HepG2 (cell line): ENCODE results near the gene APBB1. TPM values are rescaled to one million over a fixed set of nuclear protein-coding genes. Genes with fewer than 3 reads are reported as not detected.

Experiments used
- GZF1 ChIP-seq: sonication (generic); formaldehyde crosslinking; IDR thresholded peaks from 2 replicates; pipeline ENCODE4 v1.5.1; 2020; ENCODE audit warnings: mild to moderate bottlenecking, missing genetic modification reagents
- MTA1 ChIP-seq: sonication (generic); formaldehyde crosslinking; IDR thresholded peaks from 2 replicates; pipeline ENCODE4 v1.4.0; 2020; ENCODE audit warnings: missing genetic modification reagents, mild to moderate bottlenecking, borderline replicate concordance
- NR1H2 ChIP-seq: sonication (generic); formaldehyde crosslinking; IDR thresholded peaks from 2 replicates; pipeline ENCODE4 v1.8.1; 2022; ENCODE audit warnings: low read depth, missing genetic modification reagents, borderline replicate concordance
- SOX5 ChIP-seq: IDR thresholded peaks from 2 replicates; pipeline ENCODE4 v1.6.1; 2016; ENCODE audit warnings: borderline replicate concordance
- YEATS4 ChIP-seq: sonication (generic); formaldehyde crosslinking; IDR thresholded peaks from 2 replicates; pipeline ENCODE4 v1.4.0; 2020; ENCODE audit warnings: missing genetic modification reagents, borderline replicate concordance
- ZNF225 ChIP-seq: sonication (generic); formaldehyde crosslinking; IDR thresholded peaks from 2 replicates; pipeline ENCODE4 v1.4.0; 2020; ENCODE audit warnings: mild to moderate bottlenecking, missing genetic modification reagents
- ZNF331 ChIP-seq: sonication (generic); formaldehyde crosslinking; IDR thresholded peaks from 2 replicates; pipeline ENCODE4 v1.4.0; 2020; ENCODE audit warnings: missing genetic modification reagents
- ZNF446 ChIP-seq: sonication (generic); formaldehyde crosslinking; IDR thresholded peaks from 2 replicates; pipeline ENCODE4 v1.5.0; 2020; ENCODE audit warnings: mild to moderate bottlenecking, missing genetic modification reagents
- ZNF883 ChIP-seq: sonication (generic); formaldehyde crosslinking; IDR thresholded peaks from 2 replicates; pipeline ENCODE4 v1.5.1; 2020; ENCODE audit warnings: mild to moderate bottlenecking, missing genetic modification reagents; ENCODE audit errors: not compliant biosample characterization
- polyA plus RNA-seq, 8 experiments: library from polyadenylated mRNA; depleted of rRNA in 3 of 8; stranded (reverse) in 7 of 8; unstranded in 1 of 8; fragments of >200 nt; fragmentation: Illumina TruSeq in 4 of 8; extraction: Trizol in 4 of 8; gene quantifications; 2 replicates each; pipeline versions ENCODE4 v1.2.1 to v1.2.3, GENCODE V29; 2011 to 2016; ENCODE audit warnings: low read depth in 4 of 8, missing spikeins in 1 of 8, mixed read lengths in 1 of 8; ENCODE audit not compliant: insufficient read depth in 1 of 8
- total RNA-seq, 5 experiments: library from RNA; depleted of rRNA; stranded (reverse); fragments of >200 nt; fragmentation: Illumina TruSeq; extraction: Trizol; gene quantifications; 2 replicates each; pipeline ENCODE4 v1.2.3, GENCODE V29; 2016; ENCODE audit warnings: low read depth in 1 of 5
- TF ChIP-seq, protein P1 (sequence below): sonication (generic); formaldehyde crosslinking; IDR thresholded peaks from 2 replicates; pipeline ENCODE4 v1.9.0; 2022; ENCODE audit warnings: low read depth, missing genetic modification reagents
- TF ChIP-seq, protein P2 (sequence below): sonication (generic); formaldehyde crosslinking; IDR thresholded peaks from 2 replicates; pipeline ENCODE4 v1.5.0; 2020; ENCODE audit warnings: mild to moderate bottlenecking, missing genetic modification reagents, borderline replicate concordance
- TF ChIP-seq, protein P3 (sequence below), 2 experiments: sonication (generic) in 1 of 2; formaldehyde crosslinking in 1 of 2; IDR thresholded peaks; 2 replicates each; pipeline versions ENCODE4 v1.4.0 to v1.6.1; 2016 to 2020; ENCODE audit warnings: borderline replicate concordance in 1 of 2, low read depth in 1 of 2, mild to moderate bottlenecking in 1 of 2, missing genetic modification reagents in 1 of 2
- TF ChIP-seq, protein P4 (sequence below): IDR thresholded peaks from 2 replicates; pipeline ENCODE4 v1.6.1; 2016; ENCODE audit warnings: mild to moderate bottlenecking, missing biosample characterization, missing genetic modification reagents
- TF ChIP-seq, protein P5 (sequence below): sonication (generic); formaldehyde crosslinking; IDR thresholded peaks from 2 replicates; pipeline ENCODE4 v1.4.0; 2020; ENCODE audit warnings: missing genetic modification reagents, mild to moderate bottlenecking, borderline replicate concordance

Gene APBB1
- total and polyA plus RNA-seq, 2 of the 13 experiments (the other 11 are each of a cell fraction or from before 2014, with no cell fraction given), result 1.7 to 3.5 TPM

DNA sequence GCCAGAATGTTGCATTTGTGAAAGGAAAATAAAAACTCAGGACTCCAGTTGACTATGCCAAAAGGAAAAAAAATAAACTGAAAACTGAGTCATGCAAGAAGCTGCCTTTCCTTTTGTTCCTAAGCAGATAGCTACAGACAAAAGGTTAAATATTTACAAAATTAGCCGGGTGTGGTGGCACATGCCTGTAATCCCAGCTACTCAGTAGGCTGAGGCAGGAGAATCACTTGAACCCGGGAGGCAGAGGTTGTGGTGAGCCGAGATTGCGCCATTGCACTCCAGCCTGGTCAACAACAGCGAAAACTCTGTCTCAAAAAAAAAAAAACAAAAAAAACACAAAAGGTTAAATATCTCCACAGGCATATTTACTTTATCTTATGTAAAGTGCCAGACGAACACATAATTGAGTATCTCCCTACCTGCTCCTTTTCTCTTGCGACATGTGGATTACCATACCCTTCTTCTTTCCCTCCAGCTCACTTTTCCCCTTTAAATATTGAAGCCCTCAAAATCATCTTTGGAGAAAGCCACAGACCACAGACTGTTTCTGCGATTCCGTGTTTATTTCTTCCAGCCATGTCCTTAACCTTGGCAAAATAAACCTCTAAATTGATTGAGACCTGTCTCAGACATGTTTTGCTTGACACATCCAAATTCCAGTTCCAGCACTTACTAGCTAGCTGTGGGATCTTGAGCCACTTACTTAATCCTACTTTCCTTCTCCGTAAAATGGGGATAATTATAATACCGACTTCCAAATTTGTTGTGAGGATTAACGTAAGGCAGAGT lies 30.9 kb downstream of the APBB1 start (continued):
- TF ChIP-seq ZNF331 (CRISPR knock-in tag) (no peak), GZF1 (no peak), MTA1 (CRISPR knock-in tag) (no peak), ZNF225 (CRISPR knock-in tag) (no peak), SOX5 (peak; percentile 87), YEATS4 (CRISPR knock-in tag) (no peak), ZNF883 (CRISPR knock-in tag) (no peak), NR1H2 (CRISPR knock-in tag) (no peak), ZNF446 (no peak)
- TF ChIP-seq, protein P1, sequence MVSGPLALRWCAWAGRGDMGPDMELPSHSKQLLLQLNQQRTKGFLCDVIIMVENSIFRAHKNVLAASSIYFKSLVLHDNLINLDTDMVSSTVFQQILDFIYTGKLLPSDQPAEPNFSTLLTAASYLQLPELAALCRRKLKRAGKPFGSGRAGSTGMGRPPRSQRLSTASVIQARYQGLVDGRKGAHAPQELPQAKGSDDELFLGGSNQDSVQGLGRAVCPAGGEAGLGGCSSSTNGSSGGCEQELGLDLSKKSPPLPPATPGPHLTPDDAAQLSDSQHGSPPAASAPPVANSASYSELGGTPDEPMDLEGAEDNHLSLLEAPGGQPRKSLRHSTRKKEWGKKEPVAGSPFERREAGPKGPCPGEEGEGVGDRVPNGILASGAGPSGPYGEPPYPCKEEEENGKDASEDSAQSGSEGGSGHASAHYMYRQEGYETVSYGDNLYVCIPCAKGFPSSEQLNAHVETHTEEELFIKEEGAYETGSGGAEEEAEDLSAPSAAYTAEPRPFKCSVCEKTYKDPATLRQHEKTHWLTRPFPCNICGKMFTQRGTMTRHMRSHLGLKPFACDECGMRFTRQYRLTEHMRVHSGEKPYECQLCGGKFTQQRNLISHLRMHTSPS (CRISPR knock-in tag), result no peak
- TF ChIP-seq, protein P2, sequence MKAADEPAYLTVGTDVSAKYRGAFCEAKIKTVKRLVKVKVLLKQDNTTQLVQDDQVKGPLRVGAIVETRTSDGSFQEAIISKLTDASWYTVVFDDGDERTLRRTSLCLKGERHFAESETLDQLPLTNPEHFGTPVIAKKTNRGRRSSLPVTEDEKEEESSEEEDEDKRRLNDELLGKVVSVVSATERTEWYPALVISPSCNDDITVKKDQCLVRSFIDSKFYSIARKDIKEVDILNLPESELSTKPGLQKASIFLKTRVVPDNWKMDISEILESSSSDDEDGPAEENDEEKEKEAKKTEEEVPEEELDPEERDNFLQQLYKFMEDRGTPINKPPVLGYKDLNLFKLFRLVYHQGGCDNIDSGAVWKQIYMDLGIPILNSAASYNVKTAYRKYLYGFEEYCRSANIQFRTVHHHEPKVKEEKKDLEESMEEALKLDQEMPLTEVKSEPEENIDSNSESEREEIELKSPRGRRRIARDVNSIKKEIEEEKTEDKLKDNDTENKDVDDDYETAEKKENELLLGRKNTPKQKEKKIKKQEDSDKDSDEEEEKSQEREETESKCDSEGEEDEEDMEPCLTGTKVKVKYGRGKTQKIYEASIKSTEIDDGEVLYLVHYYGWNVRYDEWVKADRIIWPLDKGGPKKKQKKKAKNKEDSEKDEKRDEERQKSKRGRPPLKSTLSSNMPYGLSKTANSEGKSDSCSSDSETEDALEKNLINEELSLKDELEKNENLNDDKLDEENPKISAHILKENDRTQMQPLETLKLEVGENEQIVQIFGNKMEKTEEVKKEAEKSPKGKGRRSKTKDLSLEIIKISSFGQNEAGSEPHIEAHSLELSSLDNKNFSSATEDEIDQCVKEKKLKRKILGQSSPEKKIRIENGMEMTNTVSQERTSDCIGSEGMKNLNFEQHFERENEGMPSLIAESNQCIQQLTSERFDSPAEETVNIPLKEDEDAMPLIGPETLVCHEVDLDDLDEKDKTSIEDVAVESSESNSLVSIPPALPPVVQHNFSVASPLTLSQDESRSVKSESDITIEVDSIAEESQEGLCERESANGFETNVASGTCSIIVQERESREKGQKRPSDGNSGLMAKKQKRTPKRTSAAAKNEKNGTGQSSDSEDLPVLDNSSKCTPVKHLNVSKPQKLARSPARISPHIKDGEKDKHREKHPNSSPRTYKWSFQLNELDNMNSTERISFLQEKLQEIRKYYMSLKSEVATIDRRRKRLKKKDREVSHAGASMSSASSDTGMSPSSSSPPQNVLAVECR (CRISPR knock-in tag), result peak; percentile 29; the same call in 1 of the 2 replicates
- TF ChIP-seq, protein P3, sequence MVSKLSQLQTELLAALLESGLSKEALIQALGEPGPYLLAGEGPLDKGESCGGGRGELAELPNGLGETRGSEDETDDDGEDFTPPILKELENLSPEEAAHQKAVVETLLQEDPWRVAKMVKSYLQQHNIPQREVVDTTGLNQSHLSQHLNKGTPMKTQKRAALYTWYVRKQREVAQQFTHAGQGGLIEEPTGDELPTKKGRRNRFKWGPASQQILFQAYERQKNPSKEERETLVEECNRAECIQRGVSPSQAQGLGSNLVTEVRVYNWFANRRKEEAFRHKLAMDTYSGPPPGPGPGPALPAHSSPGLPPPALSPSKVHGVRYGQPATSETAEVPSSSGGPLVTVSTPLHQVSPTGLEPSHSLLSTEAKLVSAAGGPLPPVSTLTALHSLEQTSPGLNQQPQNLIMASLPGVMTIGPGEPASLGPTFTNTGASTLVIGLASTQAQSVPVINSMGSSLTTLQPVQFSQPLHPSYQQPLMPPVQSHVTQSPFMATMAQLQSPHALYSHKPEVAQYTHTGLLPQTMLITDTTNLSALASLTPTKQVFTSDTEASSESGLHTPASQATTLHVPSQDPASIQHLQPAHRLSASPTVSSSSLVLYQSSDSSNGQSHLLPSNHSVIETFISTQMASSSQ (IDR thresholded peaks at IDR 0.05; ENCODE audit: low read depth), result peak; percentile 62; the same call in 1 of the 2 replicates
- TF ChIP-seq, protein P3 (CRISPR knock-in tag; IDR thresholded peaks at IDR 0.05; ENCODE audit: borderline replicate concordance), result peak; percentile 62; the same call in 1 of the 2 replicates
- TF ChIP-seq, protein P4, sequence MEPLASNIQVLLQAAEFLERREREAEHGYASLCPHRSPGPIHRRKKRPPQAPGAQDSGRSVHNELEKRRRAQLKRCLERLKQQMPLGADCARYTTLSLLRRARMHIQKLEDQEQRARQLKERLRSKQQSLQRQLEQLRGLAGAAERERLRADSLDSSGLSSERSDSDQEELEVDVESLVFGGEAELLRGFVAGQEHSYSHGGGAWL (CRISPR knock-in tag), result no peak
- TF ChIP-seq, protein P5, sequence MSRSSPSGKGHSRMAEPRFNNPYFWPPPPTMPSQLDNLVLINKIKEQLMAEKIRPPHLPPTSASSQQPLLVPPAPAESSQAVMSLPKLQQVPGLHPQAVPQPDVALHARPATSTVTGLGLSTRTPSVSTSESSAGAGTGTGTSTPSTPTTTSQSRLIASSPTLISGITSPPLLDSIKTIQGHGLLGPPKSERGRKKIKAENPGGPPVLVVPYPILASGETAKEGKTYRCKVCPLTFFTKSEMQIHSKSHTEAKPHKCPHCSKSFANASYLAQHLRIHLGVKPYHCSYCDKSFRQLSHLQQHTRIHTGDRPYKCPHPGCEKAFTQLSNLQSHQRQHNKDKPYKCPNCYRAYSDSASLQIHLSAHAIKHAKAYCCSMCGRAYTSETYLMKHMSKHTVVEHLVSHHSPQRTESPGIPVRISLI (CRISPR knock-in tag), result peak; percentile 90
